ENCODE data around the gene FTO.

DNA sequence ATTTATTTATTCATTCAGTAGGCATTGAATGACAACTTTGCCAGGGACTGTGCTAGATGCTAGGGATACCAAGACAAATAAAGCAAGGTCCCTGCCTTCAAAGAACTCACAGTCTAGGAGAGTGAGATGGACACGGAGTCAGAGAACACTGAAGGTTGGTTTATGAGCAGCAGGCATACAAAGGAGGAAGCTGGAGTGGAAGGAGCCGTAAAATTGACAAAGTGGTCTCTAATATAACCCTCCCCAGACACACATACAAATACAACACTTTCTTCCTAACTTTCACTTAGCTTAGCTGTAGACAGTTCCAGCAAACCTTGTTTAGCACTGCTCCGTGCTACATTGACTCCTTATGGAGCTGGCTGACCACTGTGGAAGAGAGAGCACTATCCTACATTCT is 353.0 kb downstream of the FTO start:
- TF ChIP-seq POLR2AphosphoS5 (IDR thresholded peaks at IDR 0.05; ENCODE audit: borderline replicate concordance, low read depth, low read length) (no peak), EZH2 (IDR thresholded peaks at IDR 0.05) (no peak)

All from SK-N-MC (cell line).